Ramos (cell line): ENCODE data around the gene FARP1.

Experiments used
- in situ Hi-C: fragments of 300-500 bp; cut with MboI; formaldehyde crosslinking; loops from one replicate; pipeline ENCODE4 v1.14.3; 2022; ENCODE audit warnings: low sequenced_read_pairs; ENCODE audit not compliant: unreplicated experiment

Gene FARP1

DNA sequence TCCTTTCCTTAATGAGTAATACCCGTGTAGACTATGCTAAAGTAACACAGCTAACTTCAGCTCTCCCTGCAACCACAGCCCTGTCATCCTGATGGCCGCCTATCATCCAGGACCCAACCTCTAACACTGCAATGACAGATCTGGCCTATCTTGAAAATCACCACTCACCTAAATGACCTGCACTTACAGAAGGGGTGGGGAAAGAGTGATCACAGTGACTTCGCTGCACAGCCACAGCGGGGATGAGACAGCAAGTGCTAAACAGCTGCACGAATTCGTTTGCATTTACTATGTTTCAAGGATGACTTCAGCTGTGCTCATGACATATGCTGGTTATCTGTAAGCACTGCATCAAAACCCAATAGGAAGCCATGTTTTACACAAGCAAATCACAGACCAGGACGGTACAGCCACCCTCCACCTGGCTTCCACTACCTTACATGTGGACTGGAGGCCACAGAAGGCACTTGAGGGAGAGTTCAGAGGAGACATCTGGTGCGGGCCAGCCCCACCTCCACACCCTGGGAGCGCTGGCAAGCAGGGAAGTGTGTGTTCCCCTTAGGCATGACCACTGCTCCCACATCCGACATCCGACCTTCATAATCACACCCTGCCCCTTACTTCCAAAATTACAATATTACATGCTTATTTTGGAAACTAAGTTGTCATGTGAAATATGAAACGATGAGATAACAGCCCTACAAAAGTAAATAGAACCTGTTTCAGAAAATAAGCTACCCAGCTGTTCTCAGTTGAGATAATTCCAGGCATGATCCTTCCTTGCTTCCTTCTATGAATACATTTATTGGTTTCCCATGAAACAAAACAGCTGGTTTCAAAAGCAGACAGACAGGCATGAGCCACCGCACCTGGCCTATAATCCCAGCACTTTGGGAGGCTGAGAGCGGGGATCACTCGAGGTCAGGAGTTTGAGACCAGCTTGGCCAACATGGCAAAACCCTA, 338.3 kb downstream of the FARP1 start:
- in situ Hi-C loops, result no loop called here

- in situ Hi-C loops, result no loop called here
Observed at GRCh38 chr13:98482476-98483444, 339.9 kb downstream of the FARP1 start.

GRCh38 chr13:98483601-98484288, 340.9 kb downstream of the FARP1 start:
- in situ Hi-C loops, result no loop called here

GRCh38 chr13:98484289-98485219, 341.7 kb downstream of the FARP1 start:
- in situ Hi-C loops, result no loop called here

GRCh38 chr13:98485561-98485960, 342.7 kb downstream of the FARP1 start:
- in situ Hi-C loops, result no loop called here

GRCh38 chr13:98486412-98486811, 343.5 kb downstream of the FARP1 start:
- in situ Hi-C loops, result no loop called here

DNA sequence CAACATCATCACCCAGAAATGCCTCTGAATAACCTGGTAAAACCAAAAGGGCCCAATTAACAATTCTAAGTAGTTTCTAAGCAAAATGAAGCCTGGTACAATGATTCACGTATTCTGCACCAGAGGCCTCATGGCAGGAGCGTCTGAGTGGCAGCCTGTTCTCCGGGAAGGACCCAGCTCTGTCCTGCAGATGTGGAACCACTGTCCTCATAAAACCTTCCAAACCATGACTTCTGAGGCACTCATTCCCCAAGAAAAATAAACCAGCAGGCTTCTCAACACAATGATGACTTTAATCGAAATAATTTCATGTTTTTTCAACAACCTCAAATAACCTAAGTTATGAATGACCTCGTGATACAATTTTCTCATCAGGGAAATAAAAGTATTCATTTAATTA, 344.1 kb downstream of the FARP1 start:
- in situ Hi-C loops, result no loop called here

GRCh38 chr13:98487522-98487921, 344.6 kb downstream of the FARP1 start:
- in situ Hi-C loops, result no loop called here

- in situ Hi-C loops, result no loop called here
Observed at GRCh38 chr13:98488736-98489135, 345.8 kb downstream of the FARP1 start.

DNA sequence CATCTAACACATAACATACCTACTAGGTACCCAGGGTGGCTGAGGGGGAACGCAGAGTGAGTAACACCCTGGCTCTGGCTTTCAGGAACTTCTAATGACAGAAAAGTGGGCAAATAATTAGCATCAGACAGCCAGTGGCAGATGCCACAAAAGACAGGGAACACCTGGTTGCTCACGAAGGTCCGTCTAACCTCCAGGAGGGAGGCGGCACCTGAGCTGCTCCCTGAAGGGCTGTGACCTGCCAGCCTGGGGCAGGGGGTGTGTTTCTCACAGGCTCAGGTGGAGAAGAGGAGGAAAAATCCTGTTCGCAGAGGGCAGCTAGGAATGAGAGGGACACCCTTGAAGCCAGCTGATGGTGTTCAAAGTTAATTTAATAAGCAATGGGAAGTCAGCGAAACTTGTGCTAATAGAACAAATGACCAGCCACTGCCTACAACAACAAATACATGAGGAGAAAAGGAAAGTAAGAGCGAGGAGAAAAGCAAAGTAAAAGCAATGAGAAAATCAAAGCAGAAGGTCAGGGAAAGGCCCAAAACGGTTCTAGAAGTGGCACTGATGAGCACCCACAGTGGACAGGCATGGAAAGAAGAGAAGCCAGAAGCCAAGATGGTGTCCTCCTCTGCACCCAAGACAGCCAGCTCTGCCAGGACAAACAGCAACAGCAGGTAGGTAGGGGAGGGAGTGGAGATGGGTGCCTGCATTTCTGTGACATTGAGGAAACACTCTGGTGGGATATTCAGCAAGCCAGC, 346.7 kb downstream of the FARP1 start:
- in situ Hi-C loops, result no loop called here

GRCh38 chr13:98490195-98490836, 347.4 kb downstream of the FARP1 start:
- in situ Hi-C loops, result no loop called here

- in situ Hi-C loops, result no loop called here
Observed at GRCh38 chr13:98490866-98491265, 348.0 kb downstream of the FARP1 start.

GRCh38 chr13:98492335-98493041, 349.6 kb downstream of the FARP1 start:
- in situ Hi-C loops, result no loop called here

- in situ Hi-C loops, result no loop called here
Observed at GRCh38 chr13:98493042-98493712, 350.3 kb downstream of the FARP1 start.

DNA sequence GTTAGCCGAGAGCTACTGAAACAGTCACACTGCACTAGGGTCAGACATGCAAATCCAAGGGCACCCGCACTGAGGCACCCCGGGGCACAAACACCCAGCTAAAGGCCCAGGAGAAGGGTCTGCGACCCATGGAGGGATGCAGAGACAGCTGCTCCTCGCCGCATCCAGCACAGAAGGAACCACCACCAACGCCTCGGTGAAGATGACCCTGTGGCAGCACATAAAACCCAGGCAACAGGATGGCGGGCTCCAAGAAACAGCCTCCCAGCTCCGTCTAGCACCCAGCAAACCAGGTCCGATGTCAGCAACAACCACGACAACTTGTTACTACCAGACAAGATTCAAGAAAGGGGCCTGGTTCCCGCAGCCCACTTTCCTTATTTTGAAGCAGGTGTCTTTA, 351.9 kb downstream of the FARP1 start:
- in situ Hi-C loops, result no loop called here

- in situ Hi-C loops, result no loop called here
Observed at GRCh38 chr13:98495627-98496478, 353.0 kb downstream of the FARP1 start.
